IMR-90 (cell line): ENCODE data around the gene RNF144A. TPM values are rescaled to one million over a fixed set of nuclear protein-coding genes. Genes with fewer than 3 reads are reported as not detected.

ENCODE experiments used
- ATAC-seq: fragments of 200-7000 bp; cut with Tn5 transposase; 2 replicates; pipeline ENCODE4 v1.9.1; 2020; ENCODE audit warnings: low read depth, mild to moderate bottlenecking, moderate library complexity
- BruUV-seq: library from RNA; stranded (reverse); fragments of 400-500 nt; replicated peaks from 2 replicates; lab custom pipeline; 2021; lab: Mats Ljungman, UMichigan
- CTCF ChIA-PET: fragments of 300-600 bp; formaldehyde crosslinking; extraction: SDS; loops from one replicate; lab custom pipeline; 2021; ENCODE audit warnings: antibody characterized with exemption; lab: Yijun Ruan, JAX
- POLR2A ChIA-PET: fragments of 300-600 bp; sonication (Branson Sonifier 250); formaldehyde crosslinking; loops from one replicate; lab custom pipeline; 2022; ENCODE audit warnings: antibody characterized with exemption; ENCODE audit not compliant: unreplicated experiment; lab: Charles Lee
- DNase-seq: peaks from one replicate; pipeline ENCODE4 v3.0.0; 2013
- H2AFZ ChIP-seq: replicated peaks from 2 replicates; pipeline ENCODE3; 2013; ENCODE audit warnings: low read length, mild to moderate bottlenecking; ENCODE audit not compliant: poor library complexity
- H2AK5ac ChIP-seq: 2 replicates; pipeline ENCODE4 v1.6.1; 2013; ENCODE audit warnings: low read depth, low read length, inconsistent platforms
- H2AK9ac ChIP-seq: replicated peaks from 2 replicates; pipeline ENCODE3; 2013; ENCODE audit warnings: mild to moderate bottlenecking, low read depth, low read length, moderate library complexity; ENCODE audit not compliant: poor library complexity
- H2BK120ac ChIP-seq: 2 replicates; pipeline ENCODE4 v1.6.1; 2013; ENCODE audit warnings: low read depth, low read length, inconsistent platforms
- H2BK15ac ChIP-seq: 3 replicates; pipeline ENCODE4 v1.6.1; 2013; ENCODE audit warnings: low read depth, low read length, inconsistent platforms
- H2BK20ac ChIP-seq: 2 replicates; pipeline ENCODE4 v1.6.1; 2013; ENCODE audit warnings: low read depth, mild to moderate bottlenecking, inconsistent platforms, low read length, moderate library complexity
- H2BK5ac ChIP-seq: 2 replicates; pipeline ENCODE4 v1.6.1; 2013; ENCODE audit warnings: mild to moderate bottlenecking, low read depth, low read length, inconsistent platforms; ENCODE audit not compliant: poor library complexity, severe bottlenecking
- H3K14ac ChIP-seq: replicated peaks from 2 replicates; pipeline ENCODE4 v1.6.1; 2013; ENCODE audit warnings: low read depth, low read length, inconsistent platforms
- H3K18ac ChIP-seq: 2 replicates; pipeline ENCODE4 v1.6.1; 2013; ENCODE audit warnings: low read depth, low read length, control low read depth
- H3K23ac ChIP-seq: 2 replicates; pipeline ENCODE4 v1.6.1; 2013; ENCODE audit warnings: low read depth, low read length, inconsistent platforms
- H3K27ac ChIP-seq: 2 replicates; pipeline ENCODE4 v1.5.1; 2013; ENCODE audit warnings: mild to moderate bottlenecking, control low read depth, low read length; ENCODE audit not compliant: insufficient read depth
- H3K27me3 ChIP-seq: 2 replicates; pipeline ENCODE4 v1.6.1; 2013; ENCODE audit warnings: low read length; ENCODE audit not compliant: control insufficient read depth, insufficient read depth
- H3K36me3 ChIP-seq: 2 replicates; pipeline ENCODE4 v1.6.1; 2013; ENCODE audit warnings: low read length, mixed read lengths; ENCODE audit not compliant: control insufficient read depth, insufficient read depth
- H3K4ac ChIP-seq: 2 replicates; pipeline ENCODE4 v1.6.1; 2013; ENCODE audit warnings: low read depth, low read length, inconsistent platforms
- H3K4me1 ChIP-seq: 2 replicates; pipeline ENCODE4 v1.6.1; 2013; ENCODE audit warnings: low read length, mixed read lengths; ENCODE audit not compliant: control insufficient read depth, insufficient read depth
- H3K4me2 ChIP-seq: 2 replicates; pipeline ENCODE4 v1.6.1; 2013; ENCODE audit warnings: low read depth, mild to moderate bottlenecking, control low read depth, low read length, moderate library complexity
- H3K4me3 ChIP-seq: 2 replicates; pipeline ENCODE4 v1.5.1; 2013; ENCODE audit warnings: low read depth, mild to moderate bottlenecking, control low read depth, low read length, moderate library complexity; ENCODE audit not compliant: insufficient read depth
- H3K56ac ChIP-seq: 2 replicates; pipeline ENCODE4 v1.6.1; 2013; ENCODE audit warnings: low read length, inconsistent platforms; ENCODE audit not compliant: insufficient read depth; ENCODE audit errors: extremely low read depth
- H3K79me1 ChIP-seq, 2 experiments: 2 replicates each; pipeline ENCODE4 v1.6.1; 2013; ENCODE audit warnings: low read length in 2 of 2, inconsistent platforms in 1 of 2, low read depth in 1 of 2
- H3K9ac ChIP-seq: 2 replicates; pipeline ENCODE4 v1.6.1; 2013; ENCODE audit warnings: low read depth, low read length, control low read depth
- H3K9me1 ChIP-seq: 2 replicates; pipeline ENCODE4 v1.6.1; 2013; ENCODE audit warnings: low read length, inconsistent platforms; ENCODE audit not compliant: insufficient read depth
- H3K9me3 ChIP-seq: 2 replicates; pipeline ENCODE4 v1.6.1; 2013; ENCODE audit warnings: low read length; ENCODE audit not compliant: control insufficient read depth, insufficient read depth
- H4K20me1 ChIP-seq: 2 replicates; pipeline ENCODE4 v1.6.1; 2013; ENCODE audit warnings: low read length, inconsistent platforms; ENCODE audit not compliant: insufficient read depth
- H4K5ac ChIP-seq: 2 replicates; pipeline ENCODE4 v1.6.1; 2013; ENCODE audit warnings: mild to moderate bottlenecking, low read depth, low read length, control low read depth
- H4K8ac ChIP-seq, 2 experiments: 2 replicates each; pipeline ENCODE4 v1.6.1; 2013; ENCODE audit warnings: low read depth in 2 of 2, low read length in 2 of 2, control low read depth in 1 of 2, inconsistent platforms in 1 of 2
- H4K91ac ChIP-seq: 2 replicates; pipeline ENCODE4 v1.6.1; 2013; ENCODE audit warnings: low read depth, low read length, inconsistent platforms; ENCODE audit not compliant: insufficient read depth
- WGBS, 2 experiments: methylation state at CpG; one replicate each; pipeline versions ENCODE4 v1.1.5 to v1.1.7; 2013; ENCODE audit warnings: missing lambda C conversion rate in 2 of 2; ENCODE audit not compliant: insufficient read length in 1 of 2; ENCODE audit errors: extremely low coverage in 2 of 2; 5-methylcytosine and 5-hydroxymethylcytosine counted together
- dilution Hi-C: fragments of 300-500 bp; cut with HindIII; formaldehyde crosslinking; loops from one replicate; pipeline ENCODE4 v1.14.3; 2018; ENCODE audit warnings: low sequenced_read_pairs; ENCODE audit not compliant: unreplicated experiment
- in situ Hi-C: fragments of 300-500 bp; cut with MboI; formaldehyde crosslinking; loops from 3 replicates; pipeline ENCODE4 v1.14.3; 2019; ENCODE audit warnings: low sequenced_read_pairs, inconsistent platforms, mixed read lengths
- intact Hi-C: fragments of 100-400 bp; cut with micrococcal nuclease; formaldehyde crosslinking; loops from 2 replicates; pipeline ENCODE4 v1.10.0; 2022
- polyA plus RNA-seq, 3 experiments: library from polyadenylated mRNA; depleted of rRNA; stranded (reverse); fragments of >200 nt; gene quantifications; 2 replicates each; pipeline ENCODE4 v1.2.3, GENCODE V29; 2012; ENCODE audit warnings: low replicate concordance in 1 of 3
- total RNA-seq: library from RNA; depleted of rRNA; stranded (reverse); fragments of >200 nt; gene quantifications from 2 replicates; pipeline ENCODE4 v1.2.3, GENCODE V29; 2012
- TF ChIP-seq, protein P1 (sequence below): conservative IDR thresholded peaks from 2 replicates; pipeline ENCODE4 v1.5.1; 2012; ENCODE audit warnings: mild to moderate bottlenecking, low read depth, low read length, improper control_type of control experiment

The RNF144A gene
- total and polyA plus RNA-seq, 2 of the 4 experiments (the other 2 are of a cell fraction) = 0.18 to 0.26 TPM

GRCh38 chr2:6963727-6964126 is 46.5 kb downstream of the RNF144A start:
- no peak overlapping the region for H2BK120ac ChIP-seq
- no peak for DNase-seq
- TF ChIP-seq, protein P1, sequence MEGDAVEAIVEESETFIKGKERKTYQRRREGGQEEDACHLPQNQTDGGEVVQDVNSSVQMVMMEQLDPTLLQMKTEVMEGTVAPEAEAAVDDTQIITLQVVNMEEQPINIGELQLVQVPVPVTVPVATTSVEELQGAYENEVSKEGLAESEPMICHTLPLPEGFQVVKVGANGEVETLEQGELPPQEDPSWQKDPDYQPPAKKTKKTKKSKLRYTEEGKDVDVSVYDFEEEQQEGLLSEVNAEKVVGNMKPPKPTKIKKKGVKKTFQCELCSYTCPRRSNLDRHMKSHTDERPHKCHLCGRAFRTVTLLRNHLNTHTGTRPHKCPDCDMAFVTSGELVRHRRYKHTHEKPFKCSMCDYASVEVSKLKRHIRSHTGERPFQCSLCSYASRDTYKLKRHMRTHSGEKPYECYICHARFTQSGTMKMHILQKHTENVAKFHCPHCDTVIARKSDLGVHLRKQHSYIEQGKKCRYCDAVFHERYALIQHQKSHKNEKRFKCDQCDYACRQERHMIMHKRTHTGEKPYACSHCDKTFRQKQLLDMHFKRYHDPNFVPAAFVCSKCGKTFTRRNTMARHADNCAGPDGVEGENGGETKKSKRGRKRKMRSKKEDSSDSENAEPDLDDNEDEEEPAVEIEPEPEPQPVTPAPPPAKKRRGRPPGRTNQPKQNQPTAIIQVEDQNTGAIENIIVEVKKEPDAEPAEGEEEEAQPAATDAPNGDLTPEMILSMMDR = no peak
- no peaks in the 10 kb centered on the region for H3K36me3 ChIP-seq
- H3K9me3 ChIP-seq = no peaks in the 10 kb centered on the region; the same call in 1 of the 2 replicates
- H3K79me1 ChIP-seq = no peaks in the 10 kb centered on the region
- no peak overlapping the region for H3K4me2 ChIP-seq
- intact Hi-C loops = no loop called here
- in situ Hi-C loops = no loop called here
- no peak overlapping the region for H2AK9ac ChIP-seq
- no peak overlapping the region for H3K4me3 ChIP-seq
- no peak overlapping the region for H4K91ac ChIP-seq
- H3K9ac ChIP-seq = no peak overlapping the region
- H3K4ac ChIP-seq = no peak overlapping the region
- H3K27me3 ChIP-seq = 0 out of 2 replicates have a peak, but pooled peaks cover 2% of the 10 kb centered on the region
- no peak overlapping the region for H4K5ac ChIP-seq
- 80% methylated on average over 1 of the region's 6 CpGs; no CpG with 5 or more reads in 1 of the 2 experiments for WGBS, 2 experiments
- POLR2A ChIA-PET = no interaction called here
- H2BK5ac ChIP-seq = no peak overlapping the region
- H4K8ac ChIP-seq = no peak overlapping the region
- H2BK15ac ChIP-seq = no peak overlapping the region
- BruUV-seq = no TSS peak
- H3K27ac ChIP-seq = no peak overlapping the region
- H3K4me1 ChIP-seq = no peaks in the 10 kb centered on the region
- H2AK5ac ChIP-seq = no peak overlapping the region
- dilution Hi-C loops = no loop called here
- CTCF ChIA-PET = no interaction called here
- H2BK20ac ChIP-seq = no peak overlapping the region
- H3K9me1 ChIP-seq = no peaks in the 10 kb centered on the region
- ATAC-seq = no peak
- no peak overlapping the region for H3K56ac ChIP-seq
- H3K23ac ChIP-seq = no peak overlapping the region
- no peaks in the 10 kb centered on the region for H4K20me1 ChIP-seq
- no peak overlapping the region for H3K18ac ChIP-seq
- H3K14ac ChIP-seq = no peak overlapping the region
- no peak overlapping the region for H2AFZ ChIP-seq
